ENCODE measurements around the gene PDSS2. TPM values are rescaled to one million over a fixed set of nuclear protein-coding genes. Genes with fewer than 3 reads are reported as not detected.

PDSS2 gene
- total RNA-seq, 3 donors from 2014 or later (not counting 1 experiment from before 2014, with no cell fraction given) = 11.2 to 15.5 (median 14.2) TPM

DNA sequence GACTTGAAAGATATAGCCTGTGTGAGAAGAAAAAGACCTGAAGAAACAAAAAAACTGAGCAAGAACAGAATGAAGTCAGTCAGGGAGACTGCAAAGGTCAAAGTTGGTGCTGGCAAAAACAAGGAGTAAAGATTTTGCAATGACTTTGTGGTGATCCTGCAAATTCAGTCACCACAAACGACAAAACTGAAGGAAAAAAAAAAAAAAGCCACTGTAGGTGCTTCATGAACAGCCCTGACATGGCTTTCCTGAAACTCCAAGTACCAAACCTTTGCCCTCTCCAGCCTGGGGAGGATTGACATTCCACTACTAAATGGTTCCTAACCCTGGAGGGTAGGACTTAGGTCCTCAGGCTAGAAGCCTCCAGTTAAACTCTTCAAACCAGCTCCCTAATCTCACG lies 229.3 kb downstream of the PDSS2 start:
- no peaks in the 10 kb centered on the region for H3K9me3 Mint-ChIP-seq
- H3K4me3 Mint-ChIP-seq = no peak overlapping the region
- TF ChIP-seq, protein P1, sequence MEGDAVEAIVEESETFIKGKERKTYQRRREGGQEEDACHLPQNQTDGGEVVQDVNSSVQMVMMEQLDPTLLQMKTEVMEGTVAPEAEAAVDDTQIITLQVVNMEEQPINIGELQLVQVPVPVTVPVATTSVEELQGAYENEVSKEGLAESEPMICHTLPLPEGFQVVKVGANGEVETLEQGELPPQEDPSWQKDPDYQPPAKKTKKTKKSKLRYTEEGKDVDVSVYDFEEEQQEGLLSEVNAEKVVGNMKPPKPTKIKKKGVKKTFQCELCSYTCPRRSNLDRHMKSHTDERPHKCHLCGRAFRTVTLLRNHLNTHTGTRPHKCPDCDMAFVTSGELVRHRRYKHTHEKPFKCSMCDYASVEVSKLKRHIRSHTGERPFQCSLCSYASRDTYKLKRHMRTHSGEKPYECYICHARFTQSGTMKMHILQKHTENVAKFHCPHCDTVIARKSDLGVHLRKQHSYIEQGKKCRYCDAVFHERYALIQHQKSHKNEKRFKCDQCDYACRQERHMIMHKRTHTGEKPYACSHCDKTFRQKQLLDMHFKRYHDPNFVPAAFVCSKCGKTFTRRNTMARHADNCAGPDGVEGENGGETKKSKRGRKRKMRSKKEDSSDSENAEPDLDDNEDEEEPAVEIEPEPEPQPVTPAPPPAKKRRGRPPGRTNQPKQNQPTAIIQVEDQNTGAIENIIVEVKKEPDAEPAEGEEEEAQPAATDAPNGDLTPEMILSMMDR (IDR thresholded peaks at IDR 0.05) = no peak
- peaks cover under 1% of the 10 kb centered on the region for H3K36me3 Mint-ChIP-seq
- no peaks in the 10 kb centered on the region for H3K27me3 ChIP-seq (ENCODE audit: control insufficient read depth, insufficient read depth, low read length)
- no peaks in the 10 kb centered on the region for H3K4me1 ChIP-seq (ENCODE audit: control insufficient read depth, insufficient read depth, low read length)
- intact Hi-C loops (cut with micrococcal nuclease) = no loop called here
- ATAC-seq (no peak), DNase-seq (no peak)
- no peaks in the 10 kb centered on the region for H3K4me1 Mint-ChIP-seq
- no peaks in the 10 kb centered on the region for H3K27me3 Mint-ChIP-seq (ENCODE audit: low read depth in 2 of 2)
- H3K27ac Mint-ChIP-seq = no peak overlapping the region
- H3K36me3 ChIP-seq (ENCODE audit: control insufficient read depth, insufficient read depth, low read length) = no peaks in the 10 kb centered on the region
- H3K4me3 ChIP-seq (ENCODE audit: low read length) = no peak overlapping the region
- no peak overlapping the region for H3K27ac ChIP-seq (ENCODE audit: low read length)
- WGBS (ENCODE audit: insufficient coverage) = 88% methylated on average over 2 of the region's 2 CpGs
- H3K9me3 ChIP-seq (ENCODE audit: control insufficient read depth, insufficient read depth, low read length) = no peaks in the 10 kb centered on the region

DNA sequence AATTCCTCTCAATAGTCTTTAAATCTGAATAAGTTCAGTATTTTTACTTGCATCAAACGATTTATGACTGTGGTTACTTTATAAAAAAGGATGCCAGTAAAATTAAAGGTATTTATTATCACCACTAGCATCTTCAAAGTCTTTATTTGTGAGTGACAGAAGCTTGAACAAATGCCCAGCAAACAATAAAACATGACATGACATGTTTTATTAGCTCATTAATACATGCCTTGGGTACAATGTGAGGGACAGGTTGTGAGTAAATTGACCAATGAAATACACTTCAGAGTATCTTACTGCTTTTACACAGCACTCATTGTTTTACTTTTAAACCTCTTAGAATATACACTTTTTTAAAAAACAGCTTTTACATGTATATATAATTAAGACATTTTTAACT lies 230.6 kb downstream of the PDSS2 start:
- no peak overlapping the region for H3K4me3 Mint-ChIP-seq
- H3K4me1 ChIP-seq (ENCODE audit: control insufficient read depth, insufficient read depth, low read length) = no peaks in the 10 kb centered on the region
- H3K4me3 ChIP-seq (ENCODE audit: low read length) = no peak overlapping the region
- H3K36me3 Mint-ChIP-seq = no peaks in the 10 kb centered on the region
- no peaks in the 10 kb centered on the region for H3K9me3 Mint-ChIP-seq
- no peaks in the 10 kb centered on the region for H3K27me3 ChIP-seq (ENCODE audit: control insufficient read depth, insufficient read depth, low read length)
- ATAC-seq (no peak), DNase-seq (no peak)
- intact Hi-C loops (cut with micrococcal nuclease) = no loop called here
- H3K27ac ChIP-seq (ENCODE audit: low read length) = no peak overlapping the region
- no peaks in the 10 kb centered on the region for H3K36me3 ChIP-seq (ENCODE audit: control insufficient read depth, insufficient read depth, low read length)
- TF ChIP-seq, protein P1 (IDR thresholded peaks at IDR 0.05) = no peak
- H3K27me3 Mint-ChIP-seq (ENCODE audit: low read depth in 2 of 2) = no peaks in the 10 kb centered on the region
- no peak overlapping the region for H3K27ac Mint-ChIP-seq
- H3K4me1 Mint-ChIP-seq = no peaks in the 10 kb centered on the region
- no CpG with 5 or more reads among the region's 1 CpG for WGBS (ENCODE audit: insufficient coverage)
- no peaks in the 10 kb centered on the region for H3K9me3 ChIP-seq (ENCODE audit: control insufficient read depth, insufficient read depth, low read length)

DNA sequence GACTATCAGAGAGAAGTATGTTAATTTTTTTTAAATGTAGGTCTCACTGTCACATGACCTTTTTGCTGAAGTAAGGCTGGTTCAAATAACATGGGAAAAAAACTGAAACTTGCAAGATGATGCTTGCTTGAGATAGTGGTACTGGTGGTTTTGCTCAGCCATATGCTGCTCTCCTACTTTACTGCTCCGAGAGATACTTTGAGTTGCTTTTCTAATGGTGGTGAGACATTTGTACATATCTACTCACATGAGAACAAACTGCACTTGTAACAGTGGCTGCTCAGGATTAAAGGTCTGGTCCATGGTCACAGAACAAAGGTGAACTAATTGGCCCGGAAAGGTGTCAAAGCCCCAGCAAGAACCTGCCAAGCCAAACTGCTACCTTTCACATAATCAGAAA lies 237.8 kb downstream of the PDSS2 start:
- H3K4me3 Mint-ChIP-seq = no peak overlapping the region
- H3K4me1 Mint-ChIP-seq = no peaks in the 10 kb centered on the region
- H3K4me1 ChIP-seq (ENCODE audit: control insufficient read depth, insufficient read depth, low read length) = no peaks in the 10 kb centered on the region
- H3K27me3 ChIP-seq (ENCODE audit: control insufficient read depth, insufficient read depth, low read length) = no peaks in the 10 kb centered on the region
- H3K27ac ChIP-seq (ENCODE audit: low read length) = no peak overlapping the region
- no peaks in the 10 kb centered on the region for H3K9me3 Mint-ChIP-seq
- H3K9me3 ChIP-seq (ENCODE audit: control insufficient read depth, insufficient read depth, low read length) = no peaks in the 10 kb centered on the region
- TF ChIP-seq, protein P1 (IDR thresholded peaks at IDR 0.05) = no peak
- 54% methylated on average over 1 of the region's 2 CpGs for WGBS (ENCODE audit: insufficient coverage)
- DNase-seq = no peak
- H3K27me3 Mint-ChIP-seq (ENCODE audit: low read depth in 2 of 2) = no peaks in the 10 kb centered on the region
- no peaks in the 10 kb centered on the region for H3K36me3 ChIP-seq (ENCODE audit: control insufficient read depth, insufficient read depth, low read length)
- no peak overlapping the region for H3K27ac Mint-ChIP-seq
- no peaks in the 10 kb centered on the region for H3K36me3 Mint-ChIP-seq
- no peak overlapping the region for H3K4me3 ChIP-seq (ENCODE audit: low read length)
- intact Hi-C loops (cut with micrococcal nuclease) = no loop called here
- ATAC-seq = no peak

DNA sequence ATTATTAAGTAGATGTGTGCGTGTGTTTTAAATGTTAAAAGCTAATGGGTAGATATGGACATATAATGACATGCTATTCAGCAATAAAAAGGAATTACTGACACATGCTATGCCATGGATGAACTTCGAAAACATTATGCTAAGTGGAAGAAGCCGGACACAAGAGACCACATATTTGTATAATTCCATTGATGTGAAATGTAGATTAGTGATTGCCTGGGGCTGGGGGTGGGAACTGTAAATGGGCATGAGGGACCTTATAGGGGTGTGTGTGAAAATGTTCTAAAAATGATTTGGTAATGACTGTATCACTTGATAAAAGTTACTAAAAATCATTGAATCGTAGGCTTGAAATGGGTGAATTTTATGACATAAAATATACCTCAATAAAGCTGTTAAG lies 239.5 kb downstream of the PDSS2 start:
- intact Hi-C loops (cut with micrococcal nuclease) = no loop called here
- H3K4me1 Mint-ChIP-seq = no peaks in the 10 kb centered on the region
- no peaks in the 10 kb centered on the region for H3K36me3 Mint-ChIP-seq
- H3K9me3 ChIP-seq (ENCODE audit: control insufficient read depth, insufficient read depth, low read length) = no peaks in the 10 kb centered on the region
- DNase-seq (no peak), ATAC-seq (no peak)
- H3K27me3 Mint-ChIP-seq (ENCODE audit: low read depth in 2 of 2) = no peaks in the 10 kb centered on the region
- H3K36me3 ChIP-seq (ENCODE audit: control insufficient read depth, insufficient read depth, low read length) = no peaks in the 10 kb centered on the region
- H3K4me3 ChIP-seq (ENCODE audit: low read length) = no peak overlapping the region
- 97% methylated on average over 3 of the region's 4 CpGs for WGBS (ENCODE audit: insufficient coverage)
- no peak overlapping the region for H3K27ac Mint-ChIP-seq
- TF ChIP-seq, protein P1 (IDR thresholded peaks at IDR 0.05) = no peak
- no peak overlapping the region for H3K4me3 Mint-ChIP-seq
- no peaks in the 10 kb centered on the region for H3K4me1 ChIP-seq (ENCODE audit: control insufficient read depth, insufficient read depth, low read length)
- H3K27ac ChIP-seq (ENCODE audit: low read length) = no peak overlapping the region
- no peaks in the 10 kb centered on the region for H3K9me3 Mint-ChIP-seq
- no peaks in the 10 kb centered on the region for H3K27me3 ChIP-seq (ENCODE audit: control insufficient read depth, insufficient read depth, low read length)
